NOMO-1 (cell line): Measurements from ENCODE around the gene RSRC1.
"Not testable (repeated sequence)": the region's sequence is repeated elsewhere in the genome, so short reads cannot be mapped to it uniquely, and the experiment has no call there.

Experiments
- DNase-seq, 2 experiments: peaks; one replicate each; lab custom pipeline; 2025; ENCODE audit not compliant: unreplicated experiment in 2 of 2; lab: John Stamatoyannopoulos, UW

RSRC1 gene

DNA sequence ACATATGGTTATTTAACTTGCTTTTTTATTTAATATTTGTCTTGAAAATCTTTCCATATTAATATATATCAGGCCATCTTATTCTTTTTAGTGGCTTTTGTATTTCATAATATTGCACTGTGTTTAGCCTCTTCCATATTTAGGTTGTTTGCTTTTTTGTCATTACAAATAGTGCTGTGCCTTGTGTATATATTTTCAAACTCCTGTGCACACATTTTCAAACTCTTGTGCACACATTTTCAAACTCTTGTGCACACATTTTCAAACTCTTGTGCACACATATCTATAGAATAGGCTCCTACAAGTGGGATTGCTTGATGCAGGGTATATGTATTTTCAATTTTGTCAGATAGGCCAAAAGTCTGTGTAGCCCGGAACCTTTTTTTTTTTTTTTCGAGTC is 343.1 kb downstream of the RSRC1 start:
- no peak for DNase-seq

DNA sequence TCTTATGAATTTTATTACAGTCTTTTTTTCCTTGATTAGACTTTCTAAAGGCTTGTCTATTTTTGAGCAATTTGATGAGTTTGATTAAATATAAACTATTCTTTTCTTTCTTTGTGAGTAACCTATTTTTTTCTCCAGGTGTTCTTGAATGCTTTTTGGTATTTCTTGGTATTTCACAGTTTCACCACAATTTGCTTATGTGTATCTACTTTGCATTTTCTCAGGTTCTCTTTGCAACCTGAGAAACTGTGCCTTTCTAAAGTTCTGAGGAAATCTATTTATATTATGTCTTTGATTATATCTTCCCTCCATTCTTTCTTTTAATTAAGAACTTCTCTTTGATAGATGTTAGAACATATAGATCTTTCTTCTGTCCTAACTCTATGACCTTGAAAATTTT is 344.0 kb downstream of the RSRC1 start:
- no peak for DNase-seq

DNA sequence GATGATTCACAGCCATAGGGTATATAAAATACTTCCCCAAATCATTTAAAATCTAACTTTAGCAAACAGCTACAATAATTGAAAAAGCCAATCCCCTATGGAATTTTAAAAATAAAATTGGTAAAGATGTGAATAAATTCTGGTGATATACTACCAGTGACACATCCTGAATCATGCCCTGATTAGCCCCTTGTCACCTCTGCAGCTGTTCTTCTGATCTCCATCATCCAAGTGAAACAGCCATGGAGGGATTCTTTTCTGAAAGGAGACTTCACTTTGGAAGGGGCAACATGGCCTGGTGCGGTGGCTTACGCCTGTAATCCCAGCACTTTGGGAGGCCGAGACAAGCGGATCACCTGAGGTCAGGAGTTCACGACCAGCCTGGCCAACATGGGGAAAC is 345.5 kb downstream of the RSRC1 start:
- no peak for DNase-seq

DNA sequence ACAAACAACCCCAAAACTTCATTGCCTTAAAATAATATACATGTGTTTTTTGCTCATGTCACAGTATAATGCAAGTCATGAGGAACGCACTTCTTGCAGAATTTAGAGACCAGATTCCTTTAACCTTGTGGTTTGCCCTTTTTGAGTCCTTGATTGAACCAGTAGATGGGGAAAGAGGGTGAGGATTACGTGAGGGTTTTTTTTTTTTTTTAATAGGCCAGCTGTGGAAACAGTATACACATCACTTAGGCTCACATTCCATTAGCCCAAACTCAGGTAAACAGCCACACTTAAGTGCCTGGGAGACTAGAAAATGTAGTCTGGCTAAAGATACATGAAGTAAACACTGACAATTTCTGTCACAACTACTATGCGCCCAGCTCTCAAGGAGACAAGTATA is 346.2 kb downstream of the RSRC1 start:
- DNase-seq, result no peak

DNA sequence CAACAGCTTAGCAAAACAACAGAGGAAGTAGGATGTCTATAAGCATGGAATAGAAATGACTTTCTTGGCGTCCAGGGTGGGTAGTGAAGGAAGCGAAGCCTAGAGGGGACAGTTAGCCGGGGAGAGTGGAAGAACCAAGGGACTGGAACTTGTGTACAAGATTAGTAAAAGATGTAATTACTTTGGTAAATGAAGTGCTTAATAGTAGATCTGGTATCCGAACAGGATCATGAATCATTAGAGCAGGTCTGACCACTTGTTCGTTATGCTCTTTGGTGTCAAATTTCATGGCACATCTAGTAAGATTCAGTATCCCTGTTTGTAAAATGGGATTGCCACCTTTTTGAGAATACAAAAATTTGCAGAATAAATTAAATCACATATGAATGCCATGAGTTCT is 348.6 kb downstream of the RSRC1 start:
- DNase-seq, result no peak

DNA sequence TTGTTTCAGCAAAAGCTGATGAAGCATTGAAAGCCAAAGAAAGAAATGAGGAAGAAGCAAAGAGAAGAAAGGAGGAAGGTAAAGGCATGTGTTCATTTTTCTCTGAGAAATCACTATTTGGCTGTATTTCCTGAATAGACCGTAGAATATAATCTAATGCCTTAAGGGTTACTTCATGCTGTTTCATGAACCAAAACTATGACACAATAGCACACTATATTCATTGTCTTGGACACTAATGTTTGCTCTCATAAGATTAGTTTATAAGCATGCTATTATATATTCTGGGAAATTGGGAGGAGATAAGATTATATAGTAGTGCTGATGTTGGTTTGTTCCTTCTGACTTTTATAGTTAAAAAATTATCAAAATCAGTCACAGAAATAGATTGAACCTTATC is 351.0 kb downstream of the RSRC1 start:
- peak; percentile 5 to 64 for DNase-seq

DNA sequence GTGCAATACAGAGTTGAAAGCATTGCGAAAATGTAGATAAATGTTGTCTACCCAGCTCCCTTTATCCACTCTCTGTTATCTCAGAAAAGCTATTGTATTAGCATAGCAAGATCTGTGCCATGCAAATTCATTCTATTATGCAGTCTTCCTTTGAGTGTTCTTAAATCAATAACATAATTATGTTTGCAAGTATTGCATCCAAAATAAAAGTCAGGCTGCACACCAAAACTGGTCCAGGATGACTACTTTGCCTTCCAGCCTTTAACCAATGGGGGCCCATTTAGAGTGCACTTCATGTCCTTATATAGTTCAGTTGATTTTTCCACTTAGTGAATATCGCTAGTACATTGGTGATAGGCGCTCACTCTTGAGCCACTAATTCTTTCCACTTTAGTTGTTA is 353.7 kb downstream of the RSRC1 start:
- no peak for DNase-seq

DNA sequence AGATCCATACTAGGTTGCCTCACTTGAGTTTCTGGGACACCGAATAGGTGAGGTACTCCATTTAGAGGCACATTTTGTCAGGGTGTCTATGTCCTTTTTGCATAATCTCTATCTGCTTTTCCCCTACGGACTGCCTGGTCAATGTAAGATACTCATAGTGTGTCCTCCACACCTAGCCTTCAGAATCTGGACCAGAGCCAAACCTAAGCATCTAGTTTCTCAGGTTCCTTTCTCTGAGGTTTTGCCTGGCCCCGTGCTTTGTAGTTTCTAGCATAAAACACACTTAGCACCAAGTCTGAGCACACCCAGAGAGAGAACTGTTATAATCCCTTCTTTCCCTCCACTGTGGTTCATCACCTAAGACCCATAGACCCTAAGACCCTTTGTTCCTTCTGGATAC is 355.2 kb downstream of the RSRC1 start:
- DNase-seq, result no peak

DNA sequence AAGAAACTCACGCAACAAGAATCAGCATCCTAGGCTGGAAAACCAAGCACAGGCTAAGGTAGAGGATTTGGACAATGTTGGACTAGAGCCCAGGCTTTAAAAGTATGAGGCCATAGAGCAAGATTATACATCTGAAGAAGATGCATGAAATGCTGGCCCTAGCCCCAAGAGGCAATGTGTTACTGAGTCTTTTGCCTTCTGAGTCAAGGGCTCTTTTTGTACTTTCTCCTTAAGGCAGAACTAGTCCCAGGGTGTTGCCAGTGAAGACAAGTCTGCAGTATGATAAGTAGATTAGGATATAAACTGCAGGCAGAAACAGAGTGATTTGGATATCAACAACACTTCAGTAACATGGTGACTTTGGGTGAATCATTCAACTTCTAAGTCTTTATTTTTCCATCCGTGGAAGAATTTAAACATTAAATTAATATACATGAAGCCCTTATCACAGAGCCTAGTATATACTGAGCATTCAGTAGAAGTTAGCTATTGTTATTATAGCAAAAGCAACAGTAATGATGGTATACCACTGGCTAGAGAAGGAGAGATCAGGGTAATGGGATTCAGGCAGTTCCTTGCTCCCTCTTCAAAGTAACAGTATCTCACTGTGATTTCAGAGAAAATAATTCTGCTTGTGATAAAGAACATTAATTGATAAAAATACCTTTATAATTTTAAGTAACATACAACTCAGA is 361.2 kb downstream of the RSRC1 start:
- no peak for DNase-seq

DNA sequence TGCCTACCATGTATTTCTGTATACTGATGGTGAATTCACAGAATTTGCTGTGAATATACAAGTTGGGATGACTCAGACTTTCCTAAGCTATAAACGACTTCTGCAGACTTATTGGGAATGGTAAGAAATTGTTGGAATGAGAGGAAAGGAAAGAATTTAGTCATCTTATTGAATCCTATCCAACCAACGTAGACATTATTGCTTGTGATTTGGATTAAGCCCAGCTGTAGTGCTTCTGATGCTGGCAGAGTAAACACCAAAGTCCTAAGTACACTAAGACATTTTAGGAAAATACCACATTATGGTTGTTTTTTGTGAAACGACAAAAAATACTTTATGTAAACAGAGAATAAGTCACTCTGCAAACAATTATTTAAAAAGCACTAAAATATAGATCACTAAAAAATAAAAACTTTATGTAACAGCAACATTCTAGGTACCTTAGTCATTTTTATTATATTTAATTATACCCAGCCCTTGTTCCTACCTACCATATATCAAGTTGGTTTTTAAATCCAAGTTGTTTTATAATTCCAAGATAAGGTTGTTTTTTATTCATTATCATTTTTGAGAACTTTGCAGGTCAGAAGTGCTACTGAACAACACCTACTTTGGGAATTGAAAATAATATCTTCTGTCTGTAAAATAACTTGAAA is 361.9 kb downstream of the RSRC1 start:
- no peak for DNase-seq

DNA sequence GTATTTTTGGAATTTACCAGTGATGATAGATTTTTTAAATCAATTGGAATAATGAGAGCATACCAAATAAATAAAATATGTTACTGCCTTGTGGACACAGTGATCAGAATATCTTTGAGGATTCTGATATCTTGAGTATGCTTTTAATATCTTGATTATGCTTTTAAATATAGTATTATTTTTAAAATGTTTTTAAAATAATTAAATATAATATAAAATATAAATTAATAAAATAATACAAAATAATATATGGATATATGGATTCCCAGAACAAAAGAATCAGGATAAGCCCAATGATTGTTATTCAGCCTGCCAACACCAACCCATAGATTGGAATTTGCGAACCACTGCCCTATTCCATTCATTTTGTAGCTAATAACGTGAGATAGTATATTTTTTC is 369.2 kb downstream of the RSRC1 start:
- no peak for DNase-seq

DNA sequence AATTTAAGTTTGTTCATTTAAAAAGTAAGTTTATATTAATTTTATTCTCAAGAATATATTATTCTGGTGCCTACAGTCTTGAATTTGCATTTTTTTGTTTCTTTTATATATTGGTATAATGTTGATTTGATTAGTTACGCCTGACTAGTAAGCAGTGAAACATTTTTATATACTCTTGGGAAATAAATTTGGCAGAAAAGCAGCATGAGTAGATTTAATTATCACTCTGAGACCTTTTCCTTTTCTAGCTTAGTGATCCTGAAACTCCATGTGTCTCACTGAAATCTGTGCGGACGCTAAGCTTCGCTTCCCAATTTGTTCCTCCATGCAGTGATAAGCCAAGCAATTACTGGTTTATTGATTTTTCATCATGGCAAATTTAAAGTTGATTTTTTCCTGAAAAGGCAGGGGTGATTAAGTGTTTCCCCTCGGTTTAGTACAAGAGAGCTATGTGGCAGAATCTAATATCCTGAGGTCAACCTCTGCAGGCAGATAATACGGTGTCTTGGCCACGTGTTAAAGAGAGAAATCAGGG is 373.9 kb downstream of the RSRC1 start:
- no peak for DNase-seq

DNA sequence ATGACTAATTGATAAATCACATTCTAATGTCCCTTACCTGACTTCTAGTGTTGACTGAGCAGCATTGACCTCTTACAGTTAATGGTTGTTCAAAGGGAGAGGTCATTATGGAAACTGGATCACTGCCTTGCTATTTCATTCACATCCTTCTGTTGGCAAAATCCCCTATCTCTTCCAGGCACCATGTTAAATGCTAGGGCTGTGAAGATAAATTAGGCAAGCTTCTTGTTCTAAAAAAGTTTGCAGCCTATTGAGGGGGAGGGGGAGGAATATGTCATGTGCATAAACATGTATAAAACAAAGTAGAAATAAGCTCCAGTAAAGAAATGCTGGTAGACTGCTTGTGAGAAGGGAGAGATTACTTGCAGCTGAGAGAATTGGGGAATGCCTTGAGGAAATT is 376.3 kb downstream of the RSRC1 start:
- DNase-seq, result no peak

DNA sequence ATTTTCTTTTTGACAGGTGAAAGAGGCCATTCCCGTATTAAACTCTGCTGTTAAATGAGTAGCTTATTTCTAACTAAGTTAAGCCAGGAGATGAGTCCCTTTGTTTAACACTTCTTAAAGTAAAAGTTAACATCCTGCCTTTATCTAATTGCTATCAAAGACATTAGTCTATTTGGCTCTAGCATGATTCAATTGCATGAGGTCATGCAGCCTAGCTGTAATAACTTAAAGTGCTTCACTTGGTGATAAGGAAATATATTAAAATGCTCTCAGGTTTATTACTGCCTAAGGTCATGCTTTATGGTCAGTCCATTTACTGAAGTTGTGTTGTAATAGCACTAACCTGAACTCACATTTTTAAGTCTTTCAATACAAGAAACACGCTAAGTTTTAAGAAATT is 378.8 kb downstream of the RSRC1 start:
- DNase-seq, result no peak

DNA sequence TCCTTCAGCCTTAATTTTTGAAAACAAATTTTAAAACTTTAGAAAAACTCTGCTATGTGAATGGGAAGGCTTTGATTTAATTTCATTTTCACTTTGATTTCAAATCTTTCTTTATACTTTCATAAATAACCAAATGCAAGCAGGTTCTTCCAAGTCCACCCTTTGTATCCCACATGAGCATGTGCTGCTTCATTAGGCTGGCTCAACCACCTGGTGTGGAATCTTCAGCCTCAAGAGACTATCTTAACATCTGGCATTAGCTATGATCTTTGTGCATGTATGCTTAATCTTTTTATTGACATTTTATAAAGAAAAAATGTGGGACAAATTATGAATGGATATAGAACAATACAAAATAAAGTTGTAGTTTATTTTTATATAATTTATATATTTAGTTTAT is 379.3 kb downstream of the RSRC1 start:
- DNase-seq, result no peak

DNA sequence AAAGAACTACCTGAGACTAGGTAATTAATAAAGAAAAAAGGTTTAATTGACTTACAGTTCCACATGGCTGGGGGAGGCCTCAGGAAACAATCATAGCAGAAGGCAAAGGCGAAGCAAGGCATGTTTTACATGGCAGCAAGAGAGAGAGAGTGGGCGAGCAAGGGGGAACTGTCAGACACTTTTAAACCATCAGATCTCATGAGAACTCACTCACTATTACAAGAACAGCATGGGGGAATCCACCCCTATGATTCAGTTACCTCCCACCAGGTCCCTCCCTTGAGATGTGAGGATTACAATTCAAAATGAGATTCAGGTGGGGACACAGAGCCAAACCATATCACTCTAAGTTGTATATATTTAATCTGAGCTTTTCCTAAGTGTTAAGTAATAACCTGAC is 382.1 kb downstream of the RSRC1 start:
- DNase-seq, result no peak

DNA sequence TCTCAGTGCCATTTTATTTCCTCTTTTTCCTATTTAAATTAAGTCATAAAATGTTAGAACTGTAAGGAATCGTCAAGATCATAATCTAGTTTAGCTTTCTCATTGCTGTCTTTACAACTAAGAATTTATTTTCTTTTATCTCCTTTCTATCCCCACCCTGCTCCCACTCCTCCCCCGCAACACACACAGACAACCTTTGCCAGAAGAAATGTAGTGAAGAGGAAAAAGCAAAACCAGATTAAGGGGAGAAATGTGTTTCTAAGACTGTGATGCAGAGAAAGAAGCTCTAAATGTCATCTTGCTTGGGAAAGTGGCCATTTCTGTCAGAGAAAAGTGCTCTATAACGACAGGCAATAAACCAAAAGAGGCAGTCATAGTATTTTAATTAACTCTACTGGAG is 382.8 kb downstream of the RSRC1 start:
- no peak for DNase-seq

DNA sequence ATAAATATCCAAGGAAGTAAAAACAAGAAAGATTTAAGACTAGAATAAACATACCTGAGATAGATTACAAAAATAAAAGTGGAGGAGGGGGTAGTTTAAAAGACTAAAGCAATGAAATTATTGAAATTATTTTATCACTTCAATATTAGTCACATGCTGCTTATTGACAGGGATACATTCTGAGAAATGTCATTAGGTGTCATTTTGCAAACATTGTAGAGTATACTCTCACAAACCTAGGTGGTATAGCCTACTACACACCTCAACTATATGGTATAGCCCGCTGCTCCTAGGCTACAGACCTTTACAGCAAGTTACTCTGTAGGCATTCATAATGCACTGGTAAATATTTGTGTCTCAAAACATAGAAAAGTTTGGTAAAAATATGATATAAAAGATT is 384.0 kb downstream of the RSRC1 start:
- DNase-seq, result no peak

DNA sequence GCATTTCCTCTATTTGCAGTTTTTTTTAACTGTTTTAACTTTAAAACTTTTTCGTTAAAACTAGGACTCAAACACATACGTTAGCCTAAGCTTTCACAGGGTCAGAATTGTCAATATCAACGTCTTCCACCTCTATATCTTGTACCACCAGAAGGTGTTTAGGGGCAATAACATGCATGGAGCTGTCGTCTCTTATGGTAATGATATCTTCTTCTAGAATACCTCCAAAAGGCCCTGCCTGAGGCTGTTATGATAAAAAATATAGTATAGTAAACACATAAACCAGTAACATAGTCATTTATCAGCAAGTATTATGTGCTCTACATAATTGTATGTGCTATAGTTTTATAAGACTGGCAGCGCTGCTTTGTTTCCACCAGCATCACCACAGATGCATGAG is 384.8 kb downstream of the RSRC1 start:
- no peak for DNase-seq

DNA sequence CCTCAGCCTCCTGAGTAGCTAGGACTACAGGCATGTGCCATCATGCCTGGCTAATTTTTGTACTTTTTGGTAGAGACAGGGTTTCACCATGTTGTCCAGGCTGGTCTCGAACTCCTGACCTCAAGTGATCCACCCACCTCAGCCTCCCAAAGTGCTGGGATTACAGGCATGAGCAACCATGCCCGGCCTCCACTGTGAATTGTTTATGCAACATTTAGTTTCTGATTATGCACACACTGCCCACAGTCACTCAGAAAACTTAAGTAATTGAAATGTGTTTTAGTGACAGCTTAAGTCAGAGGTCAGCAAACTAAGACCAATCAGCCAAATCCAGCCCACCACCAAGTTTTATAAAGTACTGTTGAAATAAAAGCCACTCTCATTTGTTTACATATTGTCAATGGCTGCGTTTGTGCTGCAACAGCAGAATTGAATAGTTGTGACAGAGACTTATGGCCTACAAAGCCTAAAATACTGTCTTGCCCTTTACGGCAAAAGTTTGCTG is 385.6 kb downstream of the RSRC1 start:
- DNase-seq, result not testable (repeated sequence)

DNA sequence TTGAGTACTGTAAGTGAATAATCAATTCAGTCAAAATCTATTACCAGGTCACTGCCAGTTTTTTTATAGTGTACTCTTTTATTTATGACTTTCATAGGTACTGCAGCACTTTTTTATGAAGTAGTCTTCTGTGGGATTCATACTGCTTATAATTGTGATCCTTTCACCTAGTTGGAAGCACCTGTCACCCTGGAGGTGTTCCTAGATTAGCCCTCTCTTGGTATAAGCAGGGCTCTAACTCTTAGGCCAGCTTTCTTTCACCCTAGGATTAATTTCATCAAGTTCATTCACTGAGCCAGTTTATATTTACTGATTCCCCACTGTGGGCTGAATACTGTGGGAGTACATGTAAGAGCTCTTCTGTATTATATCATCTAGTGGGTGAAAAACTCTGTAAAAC is 395.2 kb downstream of the RSRC1 start:
- no peak for DNase-seq

DNA sequence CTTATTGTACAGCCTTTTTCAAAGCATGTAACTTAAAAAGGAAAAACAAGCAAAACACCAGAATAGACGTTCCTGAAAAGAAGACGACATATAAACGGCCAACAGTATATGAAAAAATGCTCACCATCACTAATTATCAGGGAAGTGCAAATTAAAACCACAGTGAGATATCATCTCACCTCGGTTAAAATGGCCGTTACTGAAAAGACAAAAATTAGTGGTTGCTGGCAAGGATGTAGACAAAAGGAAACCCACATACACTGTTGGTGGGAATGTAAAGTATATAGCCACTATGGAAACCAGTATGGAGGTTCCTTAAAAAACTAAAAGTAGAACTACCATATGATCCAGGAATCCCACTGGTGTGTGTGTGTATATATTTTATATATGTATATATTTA is 396.6 kb downstream of the RSRC1 start:
- no peak for DNase-seq
